TTC549 (cell line): ENCODE results near the gene MRPL18.
"Not testable (repeated sequence)": the region's sequence is repeated elsewhere in the genome, so short reads cannot be mapped to it uniquely, and the experiment has no call there.

Experiments used
- FAIRE-seq: peaks from 2 replicates; lab custom pipeline; 2012; peaks lifted over from hg19 to GRCh38; lab: Jason Lieb, UNC

MRPL18 gene

GRCh38 chr6:159817951-159818739 lies 27.9 kb downstream of the MRPL18 start:
- no peak for FAIRE-seq

GRCh38 chr6:159819098-159819497 lies 28.8 kb downstream of the MRPL18 start:
- FAIRE-seq, result no peak

- no peak for FAIRE-seq
Measured at GRCh38 chr6:159819932-159820640, 29.8 kb downstream of the MRPL18 start.

GRCh38 chr6:159821122-159821521 lies 30.9 kb downstream of the MRPL18 start:
- FAIRE-seq, result no peak

- no peak for FAIRE-seq
Measured at GRCh38 chr6:159821726-159822125, 31.5 kb downstream of the MRPL18 start.

GRCh38 chr6:159823953-159824352 lies 33.7 kb downstream of the MRPL18 start:
- FAIRE-seq, result no peak

- not testable (repeated sequence) for FAIRE-seq
Measured at GRCh38 chr6:159824690-159825089, 34.4 kb downstream of the MRPL18 start.

- FAIRE-seq, result no peak
Measured at GRCh38 chr6:159826004-159826403, 35.7 kb downstream of the MRPL18 start.

GRCh38 chr6:159826968-159827647 lies 36.8 kb downstream of the MRPL18 start:
- FAIRE-seq, result no peak

- no peak for FAIRE-seq
Measured at GRCh38 chr6:159828074-159828473, 37.8 kb downstream of the MRPL18 start.

- FAIRE-seq, result no peak
Measured at GRCh38 chr6:159829526-159829925, 39.3 kb downstream of the MRPL18 start.

- no peak for FAIRE-seq
Measured at GRCh38 chr6:159830501-159831372, 40.5 kb downstream of the MRPL18 start.

- no peak for FAIRE-seq
Measured at GRCh38 chr6:159831373-159831679, 41.1 kb downstream of the MRPL18 start.

- FAIRE-seq, result no peak
Measured at GRCh38 chr6:159832946-159833345, 42.7 kb downstream of the MRPL18 start.

- FAIRE-seq, result no peak
Measured at GRCh38 chr6:159833556-159833955, 43.3 kb downstream of the MRPL18 start.

GRCh38 chr6:159833997-159834603 lies 43.8 kb downstream of the MRPL18 start:
- FAIRE-seq, result no peak

- FAIRE-seq, result no peak
Measured at GRCh38 chr6:159836718-159837490, 46.6 kb downstream of the MRPL18 start.

- FAIRE-seq, result no peak
Measured at GRCh38 chr6:159837511-159837910, 47.2 kb downstream of the MRPL18 start.

- FAIRE-seq, result no peak
Measured at GRCh38 chr6:159838020-159838744, 47.9 kb downstream of the MRPL18 start.

- no peak for FAIRE-seq
Measured at GRCh38 chr6:159842035-159842434, 51.8 kb downstream of the MRPL18 start.
